ENCODE data around the gene RBM26. TPM values are rescaled to one million over a fixed set of nuclear protein-coding genes. Genes with fewer than 3 reads are reported as not detected.

Gene RBM26
- polyA plus RNA-seq, 4 donors: 64.2 to 92.5 (median 77.9) TPM

DNA sequence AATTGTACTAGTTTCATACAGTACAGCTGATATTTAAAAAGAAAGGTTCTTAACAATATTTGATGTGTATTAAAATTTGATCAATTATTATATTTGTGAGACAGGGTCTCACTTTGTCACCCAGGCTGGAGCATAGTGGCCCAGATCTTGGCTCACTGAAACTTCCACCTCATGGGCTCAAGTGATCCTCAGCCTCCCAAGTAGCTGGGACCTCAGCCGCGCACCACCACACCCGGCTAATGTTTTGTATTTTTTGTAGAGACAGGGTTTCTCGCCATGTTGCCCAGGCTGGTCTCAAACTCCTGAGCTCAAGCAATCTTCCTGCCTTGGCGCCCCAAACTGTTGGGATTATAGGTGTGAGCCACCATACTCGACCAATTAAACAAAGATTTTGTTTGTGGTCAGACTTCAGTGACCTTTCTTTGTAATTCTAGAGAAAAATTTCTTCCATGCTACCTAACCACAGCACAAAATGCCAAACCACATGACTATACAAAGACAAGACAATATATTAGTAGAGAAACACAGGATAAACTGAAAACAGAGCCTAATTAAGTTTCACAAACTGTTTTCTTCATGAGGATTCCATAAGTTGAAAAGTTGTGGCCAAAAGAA, 59.6 kb downstream of the RBM26 start:
- no peak for DNase-seq (ENCODE audit: low read depth in 4 of 4, low spot score in 2 of 4)

DNA sequence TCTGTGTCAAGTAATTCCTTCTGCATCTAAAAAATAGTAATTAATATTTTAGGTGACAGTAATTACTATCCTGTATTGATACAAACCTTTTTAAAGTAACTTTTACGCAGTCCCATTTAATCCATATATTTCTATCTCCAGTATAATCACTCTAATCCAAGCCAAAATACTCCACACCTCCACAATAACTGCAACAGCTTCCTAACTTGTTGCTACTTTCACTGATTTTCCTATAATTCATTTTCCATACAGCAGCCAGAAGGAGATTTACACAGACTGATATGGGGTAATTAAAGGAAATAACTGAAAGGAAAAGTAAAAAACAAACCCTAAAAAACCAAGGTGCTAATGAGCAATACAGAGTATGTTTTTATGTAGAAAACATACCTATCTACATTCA, 64.9 kb downstream of the RBM26 start:
- no peak for DNase-seq (ENCODE audit: low read depth in 4 of 4, low spot score in 2 of 4)

DNA sequence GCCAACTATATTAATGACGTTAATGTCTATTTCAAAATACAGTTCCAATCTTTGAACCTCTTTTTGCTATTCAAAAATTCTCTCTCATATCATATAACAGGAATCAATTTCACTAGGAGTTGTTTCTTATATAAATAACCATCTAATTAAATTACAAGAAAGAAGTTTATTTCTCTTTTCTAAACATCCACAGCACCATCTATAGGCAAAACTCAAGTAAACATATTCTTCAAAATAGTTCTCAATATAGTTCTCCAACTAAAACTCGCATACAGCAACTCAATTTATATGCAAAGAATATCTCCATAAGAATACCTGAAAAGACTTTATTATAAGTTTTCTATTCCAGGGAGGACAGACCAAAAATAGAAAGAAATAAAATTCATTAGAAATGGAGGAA, 65.6 kb downstream of the RBM26 start:
- no peak for DNase-seq (ENCODE audit: low read depth in 4 of 4, low spot score in 2 of 4)

DNA sequence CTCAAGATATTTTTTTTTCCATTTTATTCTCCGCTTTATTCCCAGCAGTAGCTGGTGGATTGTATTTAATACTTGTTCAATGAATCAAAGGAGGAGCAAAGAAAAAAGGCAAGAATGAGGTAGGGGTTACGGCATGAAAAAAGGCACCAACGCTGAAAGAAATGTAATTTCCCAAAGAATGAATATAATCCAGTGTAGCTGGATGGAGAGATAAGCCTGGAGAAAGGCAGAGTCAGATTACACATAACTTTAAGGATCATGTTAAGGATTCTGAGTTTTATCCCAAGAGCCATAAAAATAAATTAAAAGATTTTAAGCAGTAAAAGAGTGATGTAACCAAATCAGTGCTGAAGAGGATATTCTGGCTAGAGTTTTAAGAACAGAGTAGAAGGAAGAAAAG, 67.7 kb downstream of the RBM26 start:
- no peak for DNase-seq (ENCODE audit: low read depth in 4 of 4, low spot score in 2 of 4)

DNA sequence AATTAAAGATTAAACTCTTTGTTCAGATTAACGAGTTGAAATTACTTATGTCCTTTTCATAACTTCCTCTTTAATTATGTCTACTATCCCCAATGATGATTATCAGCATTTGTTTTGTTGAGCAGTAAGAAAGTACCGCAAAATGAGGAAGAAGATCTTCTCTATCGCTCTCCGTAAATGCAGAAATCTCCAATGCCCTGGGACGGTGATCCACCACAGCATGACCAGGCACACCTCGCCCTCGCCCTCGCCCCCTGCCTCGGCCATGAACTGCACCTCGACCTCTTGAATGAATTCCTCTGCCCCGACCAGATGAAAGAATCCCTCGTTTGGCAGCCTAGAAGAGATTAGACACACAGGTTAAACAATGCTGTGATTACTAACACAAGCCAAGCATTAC, 69.1 kb downstream of the RBM26 start:
- DNase-seq (ENCODE audit: low read depth in 4 of 4, low spot score in 2 of 4): no peak

DNA sequence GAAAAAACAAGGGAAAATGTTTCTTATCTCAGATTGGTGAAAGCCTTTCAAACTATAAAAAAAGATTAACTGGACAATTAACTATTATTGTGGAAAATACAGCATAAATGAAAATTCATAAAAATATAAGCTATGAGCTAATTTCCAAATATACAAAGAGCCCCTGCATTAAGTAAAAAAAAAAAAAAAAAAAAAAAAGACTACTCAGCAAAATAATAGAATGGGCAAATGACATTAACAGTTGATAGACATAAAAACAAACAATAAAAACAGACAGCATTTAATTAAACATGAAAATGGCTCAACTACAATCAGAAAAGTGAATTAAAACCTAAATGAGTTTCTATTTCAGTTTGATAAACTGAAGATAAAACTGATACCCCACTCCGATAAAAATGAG, 77.5 kb downstream of the RBM26 start:
- no peak for DNase-seq (ENCODE audit: low read depth in 4 of 4, low spot score in 2 of 4)

DNA sequence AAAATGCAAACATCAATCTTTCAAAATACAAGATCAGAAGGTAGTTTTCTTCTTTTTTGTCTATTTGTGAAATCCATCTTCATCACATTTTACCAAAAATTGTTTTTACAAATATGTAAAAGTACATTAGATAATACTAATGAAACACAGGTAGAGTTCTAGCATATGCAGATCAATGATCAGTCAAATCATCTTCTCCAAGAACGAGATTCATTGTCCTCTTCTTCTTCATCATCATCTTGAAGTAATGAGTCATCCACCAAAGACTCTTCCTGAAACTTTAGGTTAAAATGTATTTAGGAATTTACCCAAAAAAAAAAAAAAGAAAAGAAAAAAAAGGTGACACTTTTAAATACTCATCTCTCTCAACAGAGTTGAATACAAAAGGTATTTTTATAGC, 85.6 kb downstream of the RBM26 start:
- DNase-seq (ENCODE audit: low read depth in 4 of 4, low spot score in 2 of 4): no peak

DNA sequence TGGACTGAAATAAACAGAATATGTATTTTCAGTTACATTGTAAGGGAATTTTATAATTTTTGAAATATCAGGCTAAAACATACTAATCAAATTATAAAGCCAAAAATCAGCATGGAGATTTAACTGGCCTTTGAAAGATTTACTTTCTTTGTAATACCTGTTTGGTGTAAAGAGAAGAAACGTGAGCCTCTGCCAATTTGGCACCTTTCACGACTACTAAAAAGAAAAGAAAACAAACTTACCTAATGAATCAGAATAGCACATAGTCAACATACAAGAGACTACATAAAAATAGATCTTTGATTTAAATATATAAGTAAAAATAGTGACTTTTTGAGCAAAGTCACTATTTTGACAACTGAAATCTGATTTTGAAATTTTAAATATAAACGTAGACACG, 87.4 kb downstream of the RBM26 start:
- no peak for DNase-seq (ENCODE audit: low read depth in 4 of 4, low spot score in 2 of 4)

DNA sequence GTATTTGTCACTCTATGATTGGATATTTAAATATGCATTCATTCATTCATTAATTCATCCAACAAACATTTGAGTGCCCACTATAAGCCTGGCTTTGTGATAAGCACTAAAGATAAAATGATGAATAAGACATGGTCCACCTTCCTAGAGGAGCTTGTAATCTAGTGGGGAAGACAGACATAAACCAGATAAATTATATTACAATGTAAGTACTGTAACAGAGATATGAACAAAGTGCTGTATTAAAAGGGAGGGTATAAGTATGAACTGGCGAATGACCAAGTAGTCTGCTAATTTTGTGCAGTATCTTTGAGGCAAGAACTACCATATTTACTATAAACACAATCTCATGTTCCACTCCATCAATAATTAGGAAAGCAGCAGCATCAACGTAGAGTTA, 88.2 kb downstream of the RBM26 start:
- DNase-seq (ENCODE audit: low read depth in 4 of 4, low spot score in 2 of 4): no peak

DNA sequence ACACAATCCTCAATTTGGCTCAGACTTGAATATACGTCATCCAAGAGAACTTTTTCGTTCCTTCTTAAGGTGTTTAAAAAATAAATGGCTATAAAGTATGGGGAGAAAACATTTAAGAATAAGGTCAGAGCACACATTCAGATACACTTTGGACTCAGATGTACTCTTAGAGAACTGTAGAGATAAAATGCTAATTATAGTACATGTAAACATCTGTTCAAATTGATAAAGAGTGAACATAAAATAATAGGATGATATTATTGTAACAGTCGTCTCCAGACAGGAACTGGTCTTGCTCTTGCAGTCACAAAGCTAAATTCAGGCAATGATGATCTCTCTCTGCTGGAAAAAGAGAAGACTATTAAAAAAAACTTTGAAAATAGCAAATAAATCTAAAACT, 91.4 kb downstream of the RBM26 start:
- DNase-seq (ENCODE audit: low read depth in 4 of 4, low spot score in 2 of 4): no peak

DNA sequence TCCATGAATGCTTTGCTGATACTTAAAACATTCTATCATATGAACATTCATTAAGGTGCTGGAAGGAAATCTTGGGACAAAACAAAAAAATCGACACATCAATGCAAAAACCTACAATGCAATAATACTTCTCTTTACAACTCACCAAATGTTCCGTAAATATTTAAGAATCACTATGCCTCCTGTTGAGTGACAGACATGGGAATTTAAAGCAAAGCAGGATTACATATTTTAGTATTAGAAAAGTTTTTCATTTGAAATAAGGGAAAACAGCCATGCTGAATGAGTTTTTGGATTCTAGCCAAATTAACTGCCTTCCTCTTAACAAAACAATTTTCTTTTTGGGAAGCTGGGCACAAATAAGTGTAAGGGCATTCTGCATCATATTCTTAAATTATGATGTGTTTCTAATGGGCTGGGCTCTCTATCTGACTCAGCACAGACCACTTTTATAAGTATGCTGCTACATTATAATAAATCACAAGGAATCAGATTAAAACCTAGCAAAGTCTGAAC, 93.7 kb downstream of the RBM26 start:
- no peak for DNase-seq (ENCODE audit: low read depth in 4 of 4, low spot score in 2 of 4)

DNA sequence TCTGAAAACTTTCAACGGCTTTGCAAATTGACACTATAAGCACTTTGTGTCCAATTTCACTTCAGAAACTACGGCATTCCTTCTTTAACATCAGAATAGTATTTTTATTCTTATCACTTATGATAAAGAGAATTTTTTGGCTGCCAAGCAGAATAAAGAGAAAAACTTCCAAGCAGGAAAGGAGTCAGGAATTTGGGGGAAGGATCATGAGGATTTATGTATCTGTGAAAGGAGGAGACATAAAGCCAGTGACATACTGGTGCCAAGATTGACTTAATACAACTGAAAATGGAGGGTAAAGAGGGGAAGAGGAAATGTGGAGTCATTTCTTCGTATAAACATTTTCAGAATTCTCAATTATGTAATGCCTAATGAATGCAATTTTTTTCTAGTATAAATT, 94.7 kb downstream of the RBM26 start:
- DNase-seq (ENCODE audit: low read depth in 4 of 4, low spot score in 2 of 4): peak in 1 of 4 donors; percentile 7

DNA sequence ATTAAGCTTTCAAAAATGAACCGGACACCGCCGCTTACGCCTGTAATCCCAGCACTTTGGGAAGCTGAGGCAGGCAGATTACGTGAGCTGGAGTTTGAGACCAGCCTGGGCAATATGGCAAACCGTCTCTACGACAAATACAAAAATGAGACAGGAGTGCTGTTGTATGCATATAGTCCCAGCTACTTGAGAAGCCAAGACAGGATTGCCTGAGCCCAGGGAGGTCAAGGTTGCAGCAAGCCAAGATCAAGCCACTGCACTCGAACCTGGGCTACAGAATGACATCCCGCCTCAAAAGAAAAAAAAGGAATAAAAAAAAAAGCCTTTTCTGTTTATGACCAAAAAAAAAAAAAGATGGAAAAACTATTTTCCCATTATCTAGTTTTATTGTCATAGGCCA, 96.4 kb downstream of the RBM26 start:
- no peak for DNase-seq (ENCODE audit: low read depth in 4 of 4, low spot score in 2 of 4)

DNA sequence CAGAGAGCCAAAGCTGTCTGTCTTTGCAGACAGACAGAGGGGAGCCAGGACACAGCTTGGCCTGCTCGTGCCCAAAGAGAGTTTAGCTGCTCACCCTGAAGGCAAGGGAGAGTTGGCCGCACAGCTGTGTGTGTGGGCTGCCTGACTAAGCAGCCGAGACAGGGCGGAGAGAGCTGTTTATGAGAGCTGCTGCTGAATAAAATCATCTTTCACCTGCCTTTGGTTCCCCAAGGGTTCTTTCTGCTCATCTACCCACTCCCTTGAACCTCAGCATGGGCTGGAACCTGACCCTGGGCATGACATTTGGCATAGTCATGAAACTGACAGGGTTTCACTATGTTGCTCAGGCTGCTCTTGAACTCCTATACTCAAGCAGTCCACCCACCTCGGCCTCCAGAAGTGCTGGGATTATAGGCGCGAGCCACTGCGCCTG, 98.2 kb downstream of the RBM26 start:
- no peak for DNase-seq (ENCODE audit: low read depth in 4 of 4, low spot score in 2 of 4)

DNA sequence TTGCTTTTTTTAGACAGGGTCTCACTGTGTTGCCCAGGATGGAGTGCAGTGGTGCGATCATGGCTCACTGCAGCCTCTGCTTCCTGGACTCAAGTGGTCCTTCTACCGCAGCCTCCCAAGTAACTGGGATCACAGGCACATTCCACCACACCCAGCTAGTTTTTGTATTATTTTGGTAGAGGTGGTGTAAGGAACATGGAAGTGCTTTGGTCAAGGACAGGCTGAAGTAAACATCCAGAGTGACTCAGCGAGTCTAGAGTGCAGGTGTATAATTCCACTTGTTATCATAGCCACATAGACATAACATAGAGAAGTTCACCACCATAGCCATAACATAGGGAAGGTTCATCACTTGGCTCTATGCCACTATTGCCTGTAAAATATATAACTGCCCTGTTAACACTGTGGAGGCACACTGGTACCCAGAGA, 98.6 kb downstream of the RBM26 start:
- DNase-seq (ENCODE audit: low read depth in 4 of 4, low spot score in 2 of 4): no peak

DNA sequence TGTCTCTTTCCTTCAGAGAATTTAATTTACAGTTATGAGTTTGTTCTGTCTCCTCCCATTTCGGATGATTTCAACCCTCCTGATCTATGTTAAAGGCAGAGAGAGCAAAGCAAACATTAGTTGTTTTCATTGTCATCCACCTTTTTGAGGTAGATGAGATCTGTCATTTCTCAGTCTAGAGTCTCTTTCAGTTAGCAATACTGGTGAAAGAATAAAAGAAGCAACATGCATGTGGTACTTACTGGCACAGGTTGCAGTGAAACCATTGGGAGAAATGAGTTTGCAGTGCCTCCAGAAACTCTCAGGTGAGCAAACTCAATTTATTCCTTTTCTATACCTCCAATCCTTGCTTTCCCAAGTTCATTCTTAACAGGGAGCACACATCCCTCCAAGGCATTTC, 99.4 kb downstream of the RBM26 start:
- DNase-seq (ENCODE audit: low read depth in 4 of 4, low spot score in 2 of 4): no peak

DNA sequence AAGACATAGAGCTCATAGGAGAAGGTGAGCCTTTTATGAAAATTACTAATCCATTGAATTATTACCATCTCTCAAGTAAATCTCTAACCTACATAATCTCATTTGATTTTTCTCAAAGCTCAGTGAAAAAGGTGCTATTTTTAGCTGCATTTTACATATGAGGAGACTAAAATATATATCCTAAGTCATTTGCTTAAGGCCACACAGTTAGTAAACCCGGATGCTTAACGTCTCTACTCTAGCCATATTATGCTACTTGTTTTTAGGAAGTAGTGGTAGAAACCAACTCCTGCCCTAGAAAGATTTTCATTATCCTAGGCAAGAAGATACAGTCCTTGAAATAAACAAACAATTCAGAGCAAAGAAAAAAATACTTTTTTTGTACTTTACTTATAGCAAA, 108.9 kb downstream of the RBM26 start:
- no peak for DNase-seq (ENCODE audit: low read depth in 4 of 4, low spot score in 2 of 4)

DNA sequence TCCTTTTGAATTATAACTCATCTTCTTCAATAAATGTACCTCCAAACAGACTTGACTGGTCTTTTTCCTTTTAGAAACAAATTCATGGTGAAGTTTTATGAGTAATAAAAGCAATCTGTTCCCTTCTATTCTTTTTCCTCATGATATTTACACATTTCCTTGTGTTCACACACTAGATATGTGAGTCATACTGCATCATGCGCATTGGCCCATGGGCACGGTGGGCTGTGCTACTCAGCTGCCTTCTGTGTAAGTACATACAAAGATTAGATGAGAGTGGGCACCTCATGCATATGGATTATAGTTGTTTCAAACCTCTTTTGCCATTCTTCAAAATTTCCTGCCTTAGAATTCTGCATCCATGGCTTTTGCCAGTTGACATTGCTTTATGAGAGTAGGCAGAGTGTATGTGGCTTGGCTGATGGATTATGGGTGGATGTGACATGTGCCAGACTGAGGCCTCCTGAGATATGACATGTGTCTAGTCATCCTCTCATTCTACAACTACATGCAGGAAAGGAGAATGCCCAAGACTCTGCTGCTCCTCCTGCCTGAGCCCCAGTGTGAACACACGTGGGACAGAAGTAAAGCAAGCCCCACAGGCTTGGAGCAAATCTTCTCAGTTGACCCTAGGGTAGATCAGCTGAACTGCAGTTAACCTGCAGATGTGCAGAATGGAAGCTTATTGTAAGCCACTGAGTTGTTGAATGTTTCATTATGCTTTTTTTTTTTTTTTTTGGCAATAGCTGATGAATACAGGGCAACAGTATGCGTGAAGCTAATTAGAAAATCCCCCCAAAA, 109.9 kb downstream of the RBM26 start:
- DNase-seq (ENCODE audit: low read depth in 4 of 4, low spot score in 2 of 4): no peak

DNA sequence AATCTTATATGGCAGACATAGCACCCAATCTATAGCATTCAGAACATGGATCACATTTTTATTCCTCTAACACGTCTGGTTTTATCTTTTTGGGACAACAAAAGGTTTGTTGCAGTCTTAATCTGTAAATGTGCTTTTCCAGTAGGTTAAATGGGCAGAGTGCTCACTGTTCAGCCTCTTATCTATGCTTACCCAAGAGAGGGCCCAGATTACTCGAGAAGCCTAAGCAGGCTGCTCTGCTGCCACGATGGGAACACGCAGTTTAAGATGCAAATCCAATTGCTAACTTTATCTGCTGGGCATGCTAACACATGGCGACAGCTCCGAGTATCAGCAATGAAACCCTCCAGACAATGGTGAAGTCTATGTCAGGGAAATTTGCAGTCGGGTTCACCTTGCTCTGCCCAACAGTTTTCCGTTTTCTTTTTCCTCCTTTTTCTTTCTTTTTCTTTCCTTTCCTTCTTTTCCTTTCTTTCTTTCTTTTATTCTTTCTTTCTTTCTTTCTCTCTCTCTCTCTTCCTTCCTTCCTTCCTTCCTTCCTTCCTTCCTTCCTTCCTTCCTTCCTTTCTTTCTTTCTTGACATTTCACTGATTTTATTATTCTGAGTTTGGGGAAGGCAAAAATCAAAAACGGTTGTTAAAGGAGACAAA, 115.3 kb downstream of the RBM26 start:
- no peak for DNase-seq (ENCODE audit: low read depth in 4 of 4, low spot score in 2 of 4)

DNA sequence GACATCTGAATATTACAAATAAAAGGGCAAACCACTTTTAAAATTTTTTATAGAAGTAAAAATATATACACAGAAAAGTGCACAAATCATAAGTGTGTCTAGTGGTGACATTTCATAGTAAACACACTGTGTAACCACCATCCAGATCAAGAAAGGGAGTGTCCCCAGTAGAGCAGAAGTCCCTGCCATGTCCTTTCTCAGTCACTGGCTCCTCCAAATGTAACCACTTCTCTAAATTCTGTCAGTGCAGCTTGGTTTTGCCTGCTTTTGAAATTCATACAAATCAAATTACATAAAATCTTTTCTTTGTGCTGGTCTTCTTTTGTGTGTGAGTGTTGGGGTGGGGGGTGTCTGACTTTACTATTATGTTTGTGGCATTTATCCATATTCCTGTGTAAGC, 116.5 kb downstream of the RBM26 start:
- DNase-seq (ENCODE audit: low read depth in 4 of 4, low spot score in 2 of 4): no peak

DNA sequence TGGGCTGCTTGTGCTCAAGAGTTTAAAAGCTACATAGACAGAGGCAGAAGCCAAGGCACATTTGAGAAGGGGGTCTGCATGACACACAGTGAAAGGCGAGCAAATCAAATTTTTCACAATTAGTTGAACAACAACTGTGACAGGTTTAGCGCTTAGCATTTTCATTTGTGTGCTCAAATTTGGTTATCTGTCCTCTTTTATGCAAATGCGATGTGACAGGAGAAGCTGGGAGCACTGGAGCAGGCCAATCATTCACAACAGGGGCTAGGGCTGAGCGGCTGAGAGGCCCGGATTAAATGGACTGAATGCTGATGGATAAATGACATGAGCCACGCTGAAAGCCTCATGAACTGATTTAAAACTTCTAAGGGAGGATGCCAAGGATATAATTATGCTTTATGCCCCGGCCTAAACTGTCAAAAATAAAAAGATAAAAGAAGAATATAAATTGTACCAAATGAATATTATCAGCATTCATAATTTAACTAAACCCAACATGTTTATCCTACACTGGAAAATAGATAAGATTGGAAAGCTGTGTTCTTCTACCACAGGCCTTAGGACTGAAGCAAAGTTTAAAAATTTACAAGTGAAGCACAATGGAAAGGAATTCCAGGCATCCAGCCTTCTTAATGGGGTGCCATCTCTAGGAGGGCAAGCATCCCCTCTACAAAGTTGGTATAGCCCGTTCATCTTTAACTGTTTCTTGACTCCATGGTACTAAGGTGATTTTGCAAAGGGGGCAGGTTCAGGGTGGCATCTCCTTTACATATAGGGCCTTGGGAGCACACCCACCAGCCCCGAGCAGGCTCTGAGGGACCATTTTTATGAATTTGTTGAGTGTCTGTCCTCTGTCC, 117.9 kb downstream of the RBM26 start:
- DNase-seq (ENCODE audit: low read depth in 4 of 4, low spot score in 2 of 4): no peak
